ENCODE results near the gene TSPAN32. TPM values are rescaled to one million over a fixed set of nuclear protein-coding genes. Genes with fewer than 3 reads are reported as not detected.
A peak's percentile ranks its signal among the peaks of the same experiment; 100 is the strongest.

TSPAN32 gene
- polyA plus RNA-seq, 2 of the 4 experiments (the other 2 are of a cell fraction) = not detected

DNA sequence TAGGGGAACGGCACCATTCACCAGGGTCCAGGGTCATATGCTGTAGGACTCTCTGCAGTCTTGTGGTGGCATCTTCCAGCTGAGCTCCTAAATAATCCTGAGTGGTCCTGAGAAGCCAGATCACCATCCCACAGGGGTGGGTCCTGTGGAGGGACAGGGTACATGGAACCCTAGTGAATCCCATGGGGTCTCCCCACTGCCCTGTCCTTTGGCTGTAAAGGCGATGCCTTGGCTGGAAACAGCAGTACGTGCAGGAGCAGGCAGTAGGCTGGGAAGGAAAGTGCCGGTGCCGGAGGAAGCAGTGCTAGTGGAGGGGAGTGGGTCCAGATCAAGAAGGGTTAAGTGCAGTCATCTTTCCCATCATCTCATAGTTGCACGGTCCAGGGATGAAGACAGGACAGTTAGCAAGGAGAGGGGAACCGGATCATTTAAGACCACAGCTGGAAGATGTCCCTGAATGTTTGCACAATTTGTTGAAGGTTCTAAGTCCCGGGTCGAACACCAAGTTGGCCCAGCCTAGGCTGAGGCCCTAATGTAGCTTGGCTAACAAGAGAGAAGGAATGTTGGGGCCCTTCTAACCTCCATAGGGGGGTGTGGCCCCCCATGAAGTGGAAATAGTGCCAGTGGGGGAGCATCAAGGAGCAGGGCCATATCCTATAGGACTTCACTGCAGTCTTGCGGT is 18.1 kb downstream of the TSPAN32 start:
- DNase-seq (ENCODE audit: low read depth in 1 of 2, low spot score in 1 of 2) (no peak), ATAC-seq (no peak), FAIRE-seq (no peak)
- Histone ChIP-seq H3K4me2 (no peak overlapping the region), H3K27ac (no peak overlapping the region), H3K4me1 (peaks cover 2% of the 10 kb centered on the region; the same call in 1 of the 3 replicates), H3K9me3 (peaks cover 8% of the 10 kb centered on the region), H3K4me3 (no peak overlapping the region)
- whole genome bisulfite sequencing (ENCODE audit: missing lambda C conversion rate) = 63% methylated on average over 10 of the region's 10 CpGs
- TF ChIP-seq PHF8 (IDR thresholded peaks at IDR 0.05; ENCODE audit: borderline replicate concordance, low read depth) = no peak
- no peak for TF ChIP-seq SREBF2 (IDR thresholded peaks at IDR 0.05)
- TF ChIP-seq, protein P1, sequence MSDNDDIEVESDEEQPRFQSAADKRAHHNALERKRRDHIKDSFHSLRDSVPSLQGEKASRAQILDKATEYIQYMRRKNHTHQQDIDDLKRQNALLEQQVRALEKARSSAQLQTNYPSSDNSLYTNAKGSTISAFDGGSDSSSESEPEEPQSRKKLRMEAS (IDR thresholded peaks at IDR 0.05) = no peak
- TF ChIP-seq GATA3 (IDR thresholded peaks at IDR 0.05; ENCODE audit: borderline replicate concordance) = no peak
- no peak for TF ChIP-seq KDM1A (IDR thresholded peaks at IDR 0.05; ENCODE audit: low read depth)
- no peak for TF ChIP-seq HDAC2 (IDR thresholded peaks at IDR 0.05)
- TF ChIP-seq, protein P2, sequence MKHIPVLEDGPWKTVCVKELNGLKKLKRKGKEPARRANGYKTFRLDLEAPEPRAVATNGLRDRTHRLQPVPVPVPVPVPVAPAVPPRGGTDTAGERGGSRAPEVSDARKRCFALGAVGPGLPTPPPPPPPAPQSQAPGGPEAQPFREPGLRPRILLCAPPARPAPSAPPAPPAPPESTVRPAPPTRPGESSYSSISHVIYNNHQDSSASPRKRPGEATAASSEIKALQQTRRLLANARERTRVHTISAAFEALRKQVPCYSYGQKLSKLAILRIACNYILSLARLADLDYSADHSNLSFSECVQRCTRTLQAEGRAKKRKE (CRISPR knock-in tag; IDR thresholded peaks at IDR 0.05; ENCODE audit: low read depth) = no peak
- ChIA-PET POLR2A (no interaction called here), CTCF (interaction anchor here (1.7 to 30.6 kb wide), 3 partner anchors 14 to 125 kb away, joined by 3 to 903 read pairs (median 63); partner anchors contain the start of gene TSSC4)

DNA sequence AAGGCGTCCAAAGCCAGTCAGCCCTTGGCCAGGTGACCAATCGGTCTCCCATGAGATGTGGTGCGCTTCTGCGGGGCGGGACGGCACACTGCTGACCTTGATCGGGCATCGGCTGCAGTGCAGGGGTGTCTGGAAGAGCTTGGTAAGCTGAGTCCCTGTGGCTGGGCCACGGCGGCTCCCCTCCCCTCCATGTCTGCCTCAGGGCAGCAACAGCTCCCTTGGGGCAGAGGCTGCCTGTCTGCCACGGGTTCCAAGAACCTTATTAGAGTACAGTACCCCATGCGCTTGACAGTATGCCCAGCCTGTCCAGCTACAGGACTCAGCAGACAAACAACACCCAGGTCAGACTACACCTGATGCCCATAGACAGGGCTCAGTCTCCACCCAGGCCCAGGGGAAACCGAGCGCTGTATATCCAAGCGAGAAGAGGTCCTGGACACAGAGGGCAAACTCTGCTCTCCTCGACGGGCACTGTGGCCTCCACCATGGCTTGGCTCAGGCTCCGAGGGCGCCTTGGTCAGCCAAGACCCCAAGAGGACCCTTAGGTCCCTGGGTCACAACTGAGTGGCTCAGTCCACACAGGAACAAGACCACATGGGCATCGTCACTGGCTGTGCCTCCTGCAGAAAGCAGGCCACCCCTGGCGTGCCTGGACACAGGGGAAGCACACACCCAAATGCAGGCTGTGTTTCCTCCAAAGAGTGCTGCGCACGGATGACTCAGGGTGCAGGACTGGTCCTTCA is 18.9 kb downstream of the TSPAN32 start:
- CTCF ChIA-PET = interaction anchor here (1.7 to 30.6 kb wide), 3 partner anchors 15 to 126 kb away, joined by 3 to 903 read pairs (median 63); partner anchors contain the start of gene TSSC4
- POLR2A ChIA-PET = no interaction called here

More for the DNA sequence above, 18.9 kb downstream of the TSPAN32 start:
- H3K27ac ChIP-seq = no peak overlapping the region
- no peak overlapping the region for H3K4me3 ChIP-seq
- peaks cover 8% of the 10 kb centered on the region for H3K9me3 ChIP-seq
- DNase-seq (ENCODE audit: low read depth in 1 of 2, low spot score in 1 of 2) (no peak), FAIRE-seq (no peak), ATAC-seq (peak in 1 of 2 experiments; percentile 26; a peak in 1 of 6 replicates)
- TF ChIP-seq HOXB13 (CRISPR knock-in tag; IDR thresholded peaks at IDR 0.05; ENCODE audit: low read depth) = no peak
- TF ChIP-seq JUN (IDR thresholded peaks at IDR 0.05) = no peak
- TF ChIP-seq, protein P3, sequence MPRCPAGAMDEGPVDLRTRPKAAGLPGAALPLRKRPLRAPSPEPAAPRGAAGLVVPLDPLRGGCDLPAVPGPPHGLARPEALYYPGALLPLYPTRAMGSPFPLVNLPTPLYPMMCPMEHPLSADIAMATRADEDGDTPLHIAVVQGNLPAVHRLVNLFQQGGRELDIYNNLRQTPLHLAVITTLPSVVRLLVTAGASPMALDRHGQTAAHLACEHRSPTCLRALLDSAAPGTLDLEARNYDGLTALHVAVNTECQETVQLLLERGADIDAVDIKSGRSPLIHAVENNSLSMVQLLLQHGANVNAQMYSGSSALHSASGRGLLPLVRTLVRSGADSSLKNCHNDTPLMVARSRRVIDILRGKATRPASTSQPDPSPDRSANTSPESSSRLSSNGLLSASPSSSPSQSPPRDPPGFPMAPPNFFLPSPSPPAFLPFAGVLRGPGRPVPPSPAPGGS (IDR thresholded peaks at IDR 0.05) = no peak
- TF ChIP-seq KDM1A (IDR thresholded peaks at IDR 0.05; ENCODE audit: low read depth) = no peak
- TF ChIP-seq CBX8 (IDR thresholded peaks at IDR 0.05) = no peak
- TF ChIP-seq, protein P4, sequence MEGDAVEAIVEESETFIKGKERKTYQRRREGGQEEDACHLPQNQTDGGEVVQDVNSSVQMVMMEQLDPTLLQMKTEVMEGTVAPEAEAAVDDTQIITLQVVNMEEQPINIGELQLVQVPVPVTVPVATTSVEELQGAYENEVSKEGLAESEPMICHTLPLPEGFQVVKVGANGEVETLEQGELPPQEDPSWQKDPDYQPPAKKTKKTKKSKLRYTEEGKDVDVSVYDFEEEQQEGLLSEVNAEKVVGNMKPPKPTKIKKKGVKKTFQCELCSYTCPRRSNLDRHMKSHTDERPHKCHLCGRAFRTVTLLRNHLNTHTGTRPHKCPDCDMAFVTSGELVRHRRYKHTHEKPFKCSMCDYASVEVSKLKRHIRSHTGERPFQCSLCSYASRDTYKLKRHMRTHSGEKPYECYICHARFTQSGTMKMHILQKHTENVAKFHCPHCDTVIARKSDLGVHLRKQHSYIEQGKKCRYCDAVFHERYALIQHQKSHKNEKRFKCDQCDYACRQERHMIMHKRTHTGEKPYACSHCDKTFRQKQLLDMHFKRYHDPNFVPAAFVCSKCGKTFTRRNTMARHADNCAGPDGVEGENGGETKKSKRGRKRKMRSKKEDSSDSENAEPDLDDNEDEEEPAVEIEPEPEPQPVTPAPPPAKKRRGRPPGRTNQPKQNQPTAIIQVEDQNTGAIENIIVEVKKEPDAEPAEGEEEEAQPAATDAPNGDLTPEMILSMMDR (IDR thresholded peaks at IDR 0.05) = no peak
- TF ChIP-seq, protein P5, sequence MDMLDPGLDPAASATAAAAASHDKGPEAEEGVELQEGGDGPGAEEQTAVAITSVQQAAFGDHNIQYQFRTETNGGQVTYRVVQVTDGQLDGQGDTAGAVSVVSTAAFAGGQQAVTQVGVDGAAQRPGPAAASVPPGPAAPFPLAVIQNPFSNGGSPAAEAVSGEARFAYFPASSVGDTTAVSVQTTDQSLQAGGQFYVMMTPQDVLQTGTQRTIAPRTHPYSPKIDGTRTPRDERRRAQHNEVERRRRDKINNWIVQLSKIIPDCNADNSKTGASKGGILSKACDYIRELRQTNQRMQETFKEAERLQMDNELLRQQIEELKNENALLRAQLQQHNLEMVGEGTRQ (IDR thresholded peaks at IDR 0.05) = no peak
- no peak for TF ChIP-seq TP53 (CRISPR knock-in tag; IDR thresholded peaks at IDR 0.05)
- no peak for TF ChIP-seq HDAC2 (IDR thresholded peaks at IDR 0.05)
- TF ChIP-seq, protein P6, sequence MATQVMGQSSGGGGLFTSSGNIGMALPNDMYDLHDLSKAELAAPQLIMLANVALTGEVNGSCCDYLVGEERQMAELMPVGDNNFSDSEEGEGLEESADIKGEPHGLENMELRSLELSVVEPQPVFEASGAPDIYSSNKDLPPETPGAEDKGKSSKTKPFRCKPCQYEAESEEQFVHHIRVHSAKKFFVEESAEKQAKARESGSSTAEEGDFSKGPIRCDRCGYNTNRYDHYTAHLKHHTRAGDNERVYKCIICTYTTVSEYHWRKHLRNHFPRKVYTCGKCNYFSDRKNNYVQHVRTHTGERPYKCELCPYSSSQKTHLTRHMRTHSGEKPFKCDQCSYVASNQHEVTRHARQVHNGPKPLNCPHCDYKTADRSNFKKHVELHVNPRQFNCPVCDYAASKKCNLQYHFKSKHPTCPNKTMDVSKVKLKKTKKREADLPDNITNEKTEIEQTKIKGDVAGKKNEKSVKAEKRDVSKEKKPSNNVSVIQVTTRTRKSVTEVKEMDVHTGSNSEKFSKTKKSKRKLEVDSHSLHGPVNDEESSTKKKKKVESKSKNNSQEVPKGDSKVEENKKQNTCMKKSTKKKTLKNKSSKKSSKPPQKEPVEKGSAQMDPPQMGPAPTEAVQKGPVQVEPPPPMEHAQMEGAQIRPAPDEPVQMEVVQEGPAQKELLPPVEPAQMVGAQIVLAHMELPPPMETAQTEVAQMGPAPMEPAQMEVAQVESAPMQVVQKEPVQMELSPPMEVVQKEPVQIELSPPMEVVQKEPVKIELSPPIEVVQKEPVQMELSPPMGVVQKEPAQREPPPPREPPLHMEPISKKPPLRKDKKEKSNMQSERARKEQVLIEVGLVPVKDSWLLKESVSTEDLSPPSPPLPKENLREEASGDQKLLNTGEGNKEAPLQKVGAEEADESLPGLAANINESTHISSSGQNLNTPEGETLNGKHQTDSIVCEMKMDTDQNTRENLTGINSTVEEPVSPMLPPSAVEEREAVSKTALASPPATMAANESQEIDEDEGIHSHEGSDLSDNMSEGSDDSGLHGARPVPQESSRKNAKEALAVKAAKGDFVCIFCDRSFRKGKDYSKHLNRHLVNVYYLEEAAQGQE (IDR thresholded peaks at IDR 0.05) = no peak
- WGBS (ENCODE audit: missing lambda C conversion rate) = 63% methylated on average over 14 of the region's 23 CpGs
- no peak overlapping the region for H3K4me2 ChIP-seq
- H3K4me1 ChIP-seq = no peaks in the 10 kb centered on the region

Data from A549 (cell line).